Effector memory CD8-positive, alpha-beta T cell (primary cell): ENCODE results near the gene PRXL2B.
A peak's percentile ranks its signal among the peaks of the same experiment; 100 is the strongest.
"Not testable (repeated sequence)": the region's sequence is repeated elsewhere in the genome, so short reads cannot be mapped to it uniquely, and the experiment has no call there.

Experiments
- ATAC-seq: fragments of 150-1000 bp; cut with Tn5 transposase; replicated peaks from 2 replicates; pipeline ENCODE4 v1.10.0; 2021; ENCODE audit warnings: mild to moderate bottlenecking, moderate library complexity
- DNase-seq, 3 experiments: peaks; one replicate each; pipeline ENCODE4 v3.0.0; 2021
- H3K27ac Mint-ChIP-seq, 2 donors: one replicate each; pipeline ENCODE4 v1.8.0; 2022; ENCODE audit warnings: mild to moderate bottlenecking in 2 of 2, mixed read lengths in 2 of 2, moderate library complexity in 2 of 2
- H3K27me3 Mint-ChIP-seq, 2 donors: one replicate each; pipeline ENCODE4 v1.8.0; 2022; ENCODE audit warnings: mixed read lengths in 2 of 2
- H3K36me3 Mint-ChIP-seq: one replicate; pipeline ENCODE4 v1.8.0; 2022; ENCODE audit warnings: mild to moderate bottlenecking, moderate library complexity, mixed read lengths; ENCODE audit not compliant: insufficient read depth
- H3K4me1 Mint-ChIP-seq, 2 donors: one replicate each; pipeline ENCODE4 v1.8.0; 2022; ENCODE audit warnings: low read depth in 2 of 2, mixed read lengths in 2 of 2
- H3K4me3 Mint-ChIP-seq, 2 donors: one replicate each; pipeline ENCODE4 v1.8.0; 2022; ENCODE audit warnings: mild to moderate bottlenecking in 2 of 2, mixed read lengths in 2 of 2, moderate library complexity in 2 of 2
- H3K9me3 Mint-ChIP-seq, 2 donors: one replicate each; pipeline ENCODE4 v1.8.0; 2022; ENCODE audit warnings: mixed read lengths in 2 of 2

Gene PRXL2B

GRCh38 chr1:2564006-2564814, 22.4 kb upstream of the PRXL2B start:
- Mint-ChIP-seq H3K27me3 (no peaks in the 10 kb centered on the region), H3K27ac (peak overlapping the region; percentile 54 to 82), H3K9me3 (no peaks in the 10 kb centered on the region), H3K4me3 (no peak overlapping the region), H3K4me1 (peaks cover 6 to 8% of the 10 kb centered on the region in 2 donors), H3K36me3 (peaks cover 10% of the 10 kb centered on the region)
- ATAC-seq (no peak), DNase-seq (no peak)

- Mint-ChIP-seq H3K4me3 (no peak overlapping the region), H3K9me3 (no peaks in the 10 kb centered on the region), H3K36me3 (peaks cover 3% of the 10 kb centered on the region), H3K4me1 (peaks cover 6 to 8% of the 10 kb centered on the region in 2 donors), H3K27ac (peak overlapping the region; percentile 54 to 82), H3K27me3 (no peaks in the 10 kb centered on the region)
- ATAC-seq (no peak), DNase-seq (no peak)
These were observed 21.7 kb upstream of the PRXL2B start for GRCh38 chr1:2564815-2565374.

GRCh38 chr1:2566101-2567045, 20.2 kb upstream of the PRXL2B start:
- no peak for DNase-seq
- Mint-ChIP-seq H3K9me3 (no peaks in the 10 kb centered on the region), H3K4me3 (no peak overlapping the region), H3K27ac (peak overlapping the region in 1 of 2 donors; percentile 41), H3K27me3 (no peaks in the 10 kb centered on the region), H3K36me3 (no peaks in the 10 kb centered on the region), H3K4me1 (peaks cover 3% of the 10 kb centered on the region in 2 donors)
- no peak for ATAC-seq

GRCh38 chr1:2567083-2567679, 19.4 kb upstream of the PRXL2B start:
- ATAC-seq (no peak), DNase-seq (no peak)
- H3K27ac Mint-ChIP-seq = no peak overlapping the region
- no peaks in the 10 kb centered on the region for H3K27me3 Mint-ChIP-seq
- no peaks in the 10 kb centered on the region for H3K36me3 Mint-ChIP-seq
- H3K4me1 Mint-ChIP-seq = no peaks in the 10 kb centered on the region
- H3K9me3 Mint-ChIP-seq = no peaks in the 10 kb centered on the region
- no peak overlapping the region for H3K4me3 Mint-ChIP-seq

GRCh38 chr1:2568187-2568816, 18.3 kb upstream of the PRXL2B start:
- not testable (repeated sequence) for DNase-seq, H3K4me3 Mint-ChIP-seq, H3K9me3 Mint-ChIP-seq, H3K4me1 Mint-ChIP-seq, H3K27ac Mint-ChIP-seq, H3K36me3 Mint-ChIP-seq, H3K27me3 Mint-ChIP-seq, ATAC-seq

- peaks cover 4 to 16% of the 10 kb centered on the region in 2 donors for H3K9me3 Mint-ChIP-seq
- no peak for ATAC-seq
- no peaks in the 10 kb centered on the region for H3K4me1 Mint-ChIP-seq
- H3K27me3 Mint-ChIP-seq = no peaks in the 10 kb centered on the region
- no peak overlapping the region for H3K4me3 Mint-ChIP-seq
- no peaks in the 10 kb centered on the region for H3K36me3 Mint-ChIP-seq
- no peak for DNase-seq
- H3K27ac Mint-ChIP-seq = peak overlapping the region in 1 of 2 donors; percentile 49
These were observed 17.5 kb upstream of the PRXL2B start for GRCh38 chr1:2569060-2569459.

GRCh38 chr1:2569703-2570102, 16.9 kb upstream of the PRXL2B start:
- H3K27me3 Mint-ChIP-seq, H3K27ac Mint-ChIP-seq, H3K36me3 Mint-ChIP-seq, H3K4me3 Mint-ChIP-seq, DNase-seq, ATAC-seq, H3K4me1 Mint-ChIP-seq: not testable (repeated sequence)
- peaks cover 4 to 17% of the 10 kb centered on the region in 2 donors for H3K9me3 Mint-ChIP-seq

GRCh38 chr1:2570332-2570731, 16.2 kb upstream of the PRXL2B start:
- H3K36me3 Mint-ChIP-seq = no peaks in the 10 kb centered on the region
- ATAC-seq (no peak), DNase-seq (no peak)
- H3K27ac Mint-ChIP-seq = no peak overlapping the region
- H3K4me1 Mint-ChIP-seq = no peaks in the 10 kb centered on the region
- H3K9me3 Mint-ChIP-seq = peaks cover 4 to 17% of the 10 kb centered on the region in 2 donors
- no peaks in the 10 kb centered on the region for H3K27me3 Mint-ChIP-seq
- H3K4me3 Mint-ChIP-seq = no peak overlapping the region

- H3K27me3 Mint-ChIP-seq = no peaks in the 10 kb centered on the region
- ATAC-seq (no peak), DNase-seq (no peak)
- no peak overlapping the region for H3K4me3 Mint-ChIP-seq
- no peaks in the 10 kb centered on the region for H3K36me3 Mint-ChIP-seq
- no peak overlapping the region for H3K27ac Mint-ChIP-seq
- no peaks in the 10 kb centered on the region for H3K4me1 Mint-ChIP-seq
- peaks cover 4 to 17% of the 10 kb centered on the region in 2 donors for H3K9me3 Mint-ChIP-seq
These were observed 15.2 kb upstream of the PRXL2B start for GRCh38 chr1:2571348-2571747.

- Mint-ChIP-seq H3K27ac (no peak overlapping the region), H3K9me3 (peaks cover 4 to 17% of the 10 kb centered on the region in 2 donors), H3K36me3 (peaks cover 18% of the 10 kb centered on the region), H3K27me3 (no peaks in the 10 kb centered on the region), H3K4me3 (no peak overlapping the region), H3K4me1 (peaks cover 8 to 11% of the 10 kb centered on the region in 2 donors)
- no peak for ATAC-seq
- DNase-seq = no peak
These were observed 13.2 kb upstream of the PRXL2B start for GRCh38 chr1:2573250-2573920.

GRCh38 chr1:2574350-2574749, 12.2 kb upstream of the PRXL2B start:
- H3K27me3 Mint-ChIP-seq = no peaks in the 10 kb centered on the region
- peaks cover 21% of the 10 kb centered on the region for H3K36me3 Mint-ChIP-seq
- no peak overlapping the region for H3K27ac Mint-ChIP-seq
- H3K4me3 Mint-ChIP-seq = no peak overlapping the region
- H3K4me1 Mint-ChIP-seq = peaks cover 14 to 19% of the 10 kb centered on the region in 2 donors
- ATAC-seq = no peak
- no peak for DNase-seq
- peaks cover 4 to 17% of the 10 kb centered on the region in 2 donors for H3K9me3 Mint-ChIP-seq

- peaks cover 4 to 17% of the 10 kb centered on the region in 2 donors for H3K9me3 Mint-ChIP-seq
- H3K27me3 Mint-ChIP-seq = no peaks in the 10 kb centered on the region
- DNase-seq (no peak), ATAC-seq (no peak)
- peaks cover 16 to 19% of the 10 kb centered on the region in 2 donors for H3K4me1 Mint-ChIP-seq
- H3K4me3 Mint-ChIP-seq = peak overlapping the region; percentile 38 to 44
- peak overlapping the region; percentile 41 to 78 for H3K27ac Mint-ChIP-seq
- H3K36me3 Mint-ChIP-seq = peaks cover 21% of the 10 kb centered on the region
These were observed 10.5 kb upstream of the PRXL2B start for GRCh38 chr1:2575801-2576663.
